B cell (primary cell): Measurements from ENCODE around the gene CCDC88C. TPM values are rescaled to one million over a fixed set of nuclear protein-coding genes. Genes with fewer than 3 reads are reported as not detected.
A peak's percentile ranks its signal among the peaks of the same experiment; 100 is the strongest.

Experiments
- ATAC-seq: fragments of 200-7000 bp; cut with Tn5 transposase; one replicate; pipeline ENCODE4 v1.10.0; 2021; ENCODE audit warnings: low read depth, mild to moderate bottlenecking, moderate number of reproducible peaks, moderate library complexity
- CTCF ChIA-PET: fragments of 350-600 bp; sonication (Branson Sonifier 250); formaldehyde crosslinking; loops from one replicate; lab custom pipeline; 2021; ENCODE audit warnings: antibody characterized with exemption, inconsistent platforms; lab: Charles Lee
- POLR2A ChIA-PET: fragments of 350-600 bp; sonication (Branson Sonifier 250); formaldehyde crosslinking; loops from one replicate; lab custom pipeline; 2021; ENCODE audit warnings: antibody characterized with exemption; lab: Charles Lee
- DNase-seq: peaks from one replicate; pipeline ENCODE4 v3.0.0; 2013
- H2AFZ ChIP-seq: 2 replicates; pipeline ENCODE4 v1.6.1; 2012; ENCODE audit warnings: mild to moderate bottlenecking, low read depth, low read length; ENCODE audit not compliant: insufficient read depth, poor library complexity, severe bottlenecking
- H3K27ac ChIP-seq, 2 donors: 1 replicate in 1 of 2; 2 replicates in 1 of 2; pipeline ENCODE4 v1.5.1; 2012 to 2013; ENCODE audit warnings: low read length in 2 of 2, mild to moderate bottlenecking in 2 of 2, moderate library complexity in 1 of 2
- H3K27me3 ChIP-seq, 4 experiments: fragments of 200-600 bp in 1 of 4; sonication (generic) in 1 of 4; replicated peaks in 1 of 4; 1 replicate in 2 of 4; 2 replicates in 2 of 4; pipeline versions ENCODE4 v1.6.1 to v1.7.0; 2013 to 2016; ENCODE audit warnings: low read length in 3 of 4, mild to moderate bottlenecking in 2 of 4, mixed read lengths in 1 of 4, moderate library complexity in 1 of 4; ENCODE audit not compliant: insufficient read depth in 4 of 4, control insufficient read depth in 3 of 4; ENCODE audit errors: control extremely low read depth in 1 of 4
- H3K36me3 ChIP-seq, 2 experiments: replicated peaks in 1 of 2; 1 replicate in 1 of 2; 2 replicates in 1 of 2; pipeline versions ENCODE4 v1.6.1 to v1.7.1; 2013; ENCODE audit warnings: low read length in 1 of 2; ENCODE audit not compliant: insufficient read depth in 2 of 2, control insufficient read depth in 1 of 2; ENCODE audit errors: control extremely low read depth in 1 of 2, extremely low read depth in 1 of 2
- H3K4me1 ChIP-seq, 2 donors: fragments of 200-600 bp in 1 of 2; sonication (generic) in 1 of 2; 1 replicate in 1 of 2; 2 replicates in 1 of 2; pipeline versions ENCODE4 v1.5.1 to v1.6.1; 2013 to 2017; ENCODE audit warnings: low read length in 2 of 2; ENCODE audit not compliant: control insufficient read depth in 2 of 2, insufficient read depth in 2 of 2
- H3K4me2 ChIP-seq: replicated peaks from 2 replicates; pipeline ENCODE3; 2012; ENCODE audit warnings: mild to moderate bottlenecking, low read depth, low read length; ENCODE audit not compliant: poor library complexity, severe bottlenecking
- H3K4me3 ChIP-seq, 5 experiments: fragments of 200-600 bp in 1 of 5; sonication (generic) in 1 of 5; 1 replicate in 3 of 5; 2 replicates in 2 of 5; pipeline versions ENCODE4 v1.5.1 to v1.7.0; 2011 to 2016; ENCODE audit warnings: low read length in 4 of 5, mild to moderate bottlenecking in 4 of 5, low read depth in 2 of 5, control low read depth in 1 of 5, moderate library complexity in 1 of 5; ENCODE audit not compliant: insufficient read depth in 1 of 5; ENCODE audit errors: control extremely low read depth in 1 of 5, extremely low read depth in 1 of 5
- H3K79me2 ChIP-seq: fragments of 200-600 bp; sonication (generic); one replicate; pipeline ENCODE4 v1.6.0; 2016; ENCODE audit warnings: low read length; ENCODE audit not compliant: control insufficient read depth, insufficient read depth
- H3K9ac ChIP-seq: fragments of 200-600 bp; sonication (generic); 2 replicates; pipeline ENCODE4 v1.6.1; 2017; ENCODE audit warnings: mild to moderate bottlenecking, low read length, moderate library complexity
- H3K9me3 ChIP-seq, 3 donors: one replicate each; pipeline versions ENCODE4 v1.6.1 to v1.7.1; 2013; ENCODE audit warnings: low read length in 2 of 3; ENCODE audit not compliant: control insufficient read depth in 2 of 3, insufficient read depth in 1 of 3; ENCODE audit errors: control extremely low read depth in 1 of 3
- H4K20me1 ChIP-seq: 2 replicates; pipeline ENCODE4 v1.6.0; 2012; ENCODE audit warnings: mild to moderate bottlenecking, low read length; ENCODE audit not compliant: insufficient read depth, control insufficient read depth, poor library complexity, severe bottlenecking
- H3K27ac Mint-ChIP-seq: one replicate; pipeline ENCODE4 v1.8.0; 2021; ENCODE audit warnings: mixed read lengths
- H3K27me3 Mint-ChIP-seq: one replicate; pipeline ENCODE4 v1.8.0; 2021; ENCODE audit warnings: mixed read lengths
- H3K4me1 Mint-ChIP-seq: one replicate; pipeline ENCODE4 v1.8.0; 2021; ENCODE audit warnings: mixed read lengths
- H3K4me3 Mint-ChIP-seq: one replicate; pipeline ENCODE4 v1.8.0; 2021; ENCODE audit warnings: mixed read lengths
- H3K9me3 Mint-ChIP-seq: one replicate; pipeline ENCODE4 v1.8.0; 2022; ENCODE audit warnings: mixed read lengths; ENCODE audit not compliant: insufficient read depth
- CTCF ChIP-seq: fragments of 200-600 bp; IDR thresholded peaks from one replicate; pipeline ENCODE4 v1.8.0; 2022; ENCODE audit warnings: antibody characterized with exemption, mild to moderate bottlenecking
- EZH2 ChIP-seq: IDR thresholded peaks from 2 replicates; pipeline ENCODE4 v1.6.1; 2012; ENCODE audit warnings: borderline replicate concordance, low read depth, mild to moderate bottlenecking, moderate library complexity, low read length; ENCODE audit not compliant: insufficient read depth, poor library complexity, severe bottlenecking
- WGBS: methylation state at CpG from one replicate; pipeline ENCODE4 v1.1.5; 2013; ENCODE audit warnings: missing lambda C conversion rate; ENCODE audit not compliant: insufficient coverage; 5-methylcytosine and 5-hydroxymethylcytosine counted together
- intact Hi-C: fragments of 100-400 bp; cut with micrococcal nuclease; formaldehyde crosslinking; loops from one replicate; pipeline ENCODE4 v1.10.0; 2022
- polyA plus RNA-seq: library from polyadenylated mRNA; depleted of rRNA; stranded (reverse); fragments of >200 nt; gene quantifications from 2 replicates; pipeline ENCODE4 v1.2.3, GENCODE V29; 2012
- total RNA-seq, 2 donors: library from RNA; stranded (reverse); fragments of 120-200 nt in 1 of 2; gene quantifications; 1 replicate in 1 of 2; 2 replicates in 1 of 2; pipeline versions ENCODE4 v1.2.3 to v1.2.4, GENCODE V29; 2013 to 2022

Gene CCDC88C
- total and polyA plus RNA-seq, 2 donors (not counting 1 experiment from before 2014, with no cell fraction given): 98.7 to 181 TPM

GRCh38 chr14:91335191-91336092, 82.2 kb downstream of the CCDC88C start:
- H3K4me2 ChIP-seq: no peak overlapping the region
- H3K9ac ChIP-seq: no peak overlapping the region
- H3K4me3 Mint-ChIP-seq: no peak overlapping the region
- H3K27ac ChIP-seq: no peak overlapping the region
- TF ChIP-seq EZH2: no peak
- no peak for TF ChIP-seq CTCF
- H3K4me1 Mint-ChIP-seq: peaks cover 48% of the 10 kb centered on the region
- no peaks in the 10 kb centered on the region for H3K27me3 ChIP-seq
- H3K9me3 ChIP-seq: no peaks in the 10 kb centered on the region
- peaks cover 83% of the 10 kb centered on the region for H4K20me1 ChIP-seq
- 92% methylated on average over 12 of the region's 19 CpGs for WGBS
- no peaks in the 10 kb centered on the region for H3K9me3 Mint-ChIP-seq
- ATAC-seq (no peak), DNase-seq (no peak)
- peaks cover 31 to 44% of the 10 kb centered on the region in 2 donors for H3K4me1 ChIP-seq
- peaks cover 0 to 92% of the 10 kb centered on the region in 2 experiments for H3K36me3 ChIP-seq
- H2AFZ ChIP-seq: no peak overlapping the region
- peaks cover 96% of the 10 kb centered on the region for H3K79me2 ChIP-seq
- H3K4me3 ChIP-seq: no peak overlapping the region
- H3K27me3 Mint-ChIP-seq: no peaks in the 10 kb centered on the region
- intact Hi-C loops: no loop called here
- POLR2A ChIA-PET: no interaction called here
- CTCF ChIA-PET: interaction anchor here (0.8 to 1.1 kb wide), 2 partner anchors 12 to 42 kb away, joined by 3 read pairs; no protein-coding TSS in a partner anchor
- peak overlapping the region; percentile 23 for H3K27ac Mint-ChIP-seq

- ATAC-seq: no peak
These were observed 84.0 kb downstream of the CCDC88C start for GRCh38 chr14:91333650-91334039.

More at GRCh38 chr14:91333650-91334039, 84.0 kb downstream of the CCDC88C start:
- Mint-ChIP-seq H3K27me3 (no peaks in the 10 kb centered on the region), H3K4me1 (peaks cover 51% of the 10 kb centered on the region), H3K27ac (peak overlapping the region; percentile 64), H3K9me3 (no peaks in the 10 kb centered on the region), H3K4me3 (no peak overlapping the region)
- Histone ChIP-seq H3K79me2 (peaks cover 83% of the 10 kb centered on the region), H3K9me3 (no peaks in the 10 kb centered on the region), H3K9ac (no peak overlapping the region), H4K20me1 (peaks cover 67% of the 10 kb centered on the region), H3K4me3 (no peak overlapping the region), H3K4me2 (no peak overlapping the region), H3K27me3 (no peaks in the 10 kb centered on the region), H3K4me1 (peaks cover 34 to 54% of the 10 kb centered on the region in 2 donors), H3K36me3 (peaks cover 0 to 90% of the 10 kb centered on the region in 2 experiments), H3K27ac (peak overlapping the region in 1 of 2 donors; percentile 62), H2AFZ (no peak overlapping the region)
- POLR2A ChIA-PET: no interaction called here
- 80% methylated on average over 1 of the region's 3 CpGs for WGBS
- no peak for TF ChIP-seq CTCF
- no peak for TF ChIP-seq EZH2
- DNase-seq: no peak
- CTCF ChIA-PET: interaction anchor here (1.1 kb wide), 1 partner anchor 10 kb away, joined by 3 read pairs; no protein-coding TSS in a partner anchor
- intact Hi-C loops: no loop called here
